Dedifferentiated amniotic fluid mesenchymal stem cell (primary cell): ENCODE measurements around the gene MT4.
"Not testable (repeated sequence)": the region's sequence is repeated elsewhere in the genome, so short reads cannot be mapped to it uniquely, and the experiment has no call there.

Source experiments
- DNase-seq: peaks from one replicate; pipeline ENCODE4 v3.0.0-alpha.2; 2016; ENCODE audit errors: extremely low spot score

MT4 gene

GRCh38 chr16:56558024-56558747 lies 6.7 kb upstream of the MT4 start:
- DNase-seq, result no peak

DNA sequence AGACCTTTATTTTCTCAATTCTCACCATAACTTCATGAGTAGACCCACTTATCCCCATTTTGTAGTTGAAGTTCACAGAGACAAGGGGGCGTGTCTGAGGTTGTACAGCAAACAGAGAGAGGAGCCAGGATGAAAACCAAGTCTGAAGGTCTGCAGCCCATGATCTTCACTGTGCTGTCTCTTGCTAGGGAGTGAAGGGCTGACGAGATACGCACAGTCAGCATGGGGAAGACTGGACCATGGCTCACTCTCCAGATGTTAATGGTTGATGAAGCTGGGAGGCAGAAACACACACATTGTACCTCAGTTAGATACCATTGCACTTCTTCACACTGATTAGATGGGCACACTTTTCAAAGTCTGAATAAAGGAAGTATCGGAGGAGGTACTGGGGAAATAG lies 5.8 kb upstream of the MT4 start:
- no peak for DNase-seq

- no peak for DNase-seq
These were observed 4.4 kb upstream of the MT4 start for GRCh38 chr16:56560447-56560846.

DNA sequence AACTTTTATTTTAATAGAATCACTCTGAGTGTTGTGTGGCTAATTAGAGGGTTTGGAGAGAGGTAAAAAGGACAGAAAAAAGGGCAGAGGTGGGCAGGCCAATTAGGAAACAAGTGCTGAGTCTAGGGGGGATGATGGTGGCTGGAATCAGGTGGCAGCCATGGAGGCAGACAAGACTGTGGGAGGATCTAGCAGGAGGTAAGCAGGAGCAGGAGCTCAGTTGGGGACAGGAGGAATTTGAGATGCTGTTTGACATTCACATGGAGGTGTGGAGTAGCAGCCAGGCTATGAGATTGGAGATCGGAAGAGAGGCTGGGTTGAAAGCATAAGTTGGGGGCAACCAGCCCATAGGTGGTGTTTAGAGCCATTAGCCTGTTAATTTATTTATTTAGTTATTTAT lies 3.7 kb upstream of the MT4 start:
- DNase-seq, result no peak

DNA sequence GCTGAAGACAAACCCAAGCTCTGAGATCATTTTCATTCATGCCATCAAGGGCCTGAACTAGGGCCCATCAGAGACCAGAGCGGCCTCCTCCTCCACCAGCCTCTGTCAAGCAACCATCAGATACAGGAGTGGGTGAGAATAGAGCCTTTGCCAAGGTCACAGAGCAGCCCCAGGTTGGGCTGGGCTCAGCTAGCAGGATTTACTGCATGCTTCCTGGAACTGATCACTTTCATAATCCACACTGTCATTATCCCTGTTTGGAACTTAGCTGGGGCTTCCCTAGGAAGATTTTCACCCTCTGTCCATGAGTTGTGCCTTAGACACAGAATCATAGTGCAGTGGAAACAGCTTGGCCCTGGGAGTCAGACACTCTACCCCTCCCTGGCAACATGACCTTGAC lies 5.1 kb downstream of the MT4 start:
- no peak for DNase-seq

DNA sequence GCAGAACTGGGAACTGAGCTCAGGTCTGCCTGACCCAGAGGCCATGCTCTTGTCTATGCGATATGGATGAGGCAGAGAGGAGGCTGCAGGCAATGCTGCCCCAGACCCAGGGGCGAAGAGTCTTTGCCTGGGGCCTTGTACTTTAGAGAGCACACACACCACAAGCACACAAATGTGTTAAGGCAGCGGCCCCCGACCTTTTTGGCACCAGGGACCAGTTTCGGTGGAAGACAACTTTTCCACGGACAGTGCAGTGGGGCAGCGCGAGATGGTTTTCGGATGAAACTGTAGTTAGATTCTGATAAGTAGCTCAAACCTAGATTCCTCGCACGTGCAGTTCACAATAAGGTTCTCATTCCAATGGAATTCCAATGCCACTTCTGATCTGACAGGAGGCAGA lies 6.7 kb downstream of the MT4 start:
- DNase-seq, result no peak

DNA sequence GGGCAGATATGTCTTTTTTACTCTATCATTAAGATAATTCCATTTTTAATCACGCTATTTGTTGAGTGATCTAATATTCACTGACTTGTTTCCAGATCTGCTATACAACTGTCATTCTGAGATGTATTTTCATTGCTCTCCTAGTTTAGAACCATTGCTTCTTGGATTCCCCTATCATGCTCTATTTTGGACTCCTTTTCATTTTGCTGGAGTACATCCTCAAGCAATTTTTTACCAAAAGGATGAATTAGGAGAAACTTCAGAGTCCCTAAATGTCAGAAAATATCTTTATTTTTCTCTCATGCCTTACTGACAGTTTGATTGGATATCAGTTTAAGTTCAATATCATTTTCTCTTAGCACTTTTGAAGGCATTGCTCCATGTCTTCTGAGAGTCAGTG lies 9.8 kb downstream of the MT4 start:
- DNase-seq, result no peak

DNA sequence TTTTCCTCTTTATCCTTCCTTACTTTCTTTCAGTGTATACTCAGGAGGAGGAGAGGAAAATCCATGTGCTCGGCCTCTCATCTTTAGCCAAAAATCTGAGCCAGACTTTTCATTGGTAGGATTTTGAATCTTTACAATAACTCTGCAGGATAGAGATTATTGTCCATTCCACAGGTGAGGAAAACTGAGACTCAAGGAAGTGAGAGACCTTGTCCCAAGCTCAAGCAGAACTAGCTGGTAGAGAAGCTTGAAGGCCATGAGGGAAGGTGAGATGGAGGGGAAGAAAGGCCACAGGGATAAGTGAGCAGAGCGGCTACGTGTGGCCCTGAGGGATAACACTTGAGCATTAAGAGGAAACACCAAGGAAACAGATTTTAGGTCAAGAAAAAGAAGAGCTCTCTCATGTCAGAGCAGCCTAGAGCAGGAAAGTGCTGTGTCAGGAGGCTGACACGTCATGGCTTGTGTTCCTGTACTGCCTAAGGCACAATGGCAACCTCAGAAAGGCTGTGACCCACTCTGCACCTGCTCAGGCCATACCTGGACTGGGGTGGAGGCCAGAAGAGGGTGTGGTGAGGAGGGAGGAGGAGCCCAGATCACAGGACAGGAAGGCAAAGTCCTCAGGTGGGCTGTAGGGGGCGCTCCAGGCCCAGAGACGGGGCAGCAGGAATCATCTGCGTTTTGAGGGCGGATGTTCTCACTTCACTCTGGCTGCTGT lies 11.9 kb downstream of the MT4 start:
- peak; percentile 35 for DNase-seq

- DNase-seq, result no peak
These were observed 12.4 kb downstream of the MT4 start for GRCh38 chr16:56577300-56577625.

- no peak for DNase-seq
These were observed 15.6 kb downstream of the MT4 start for GRCh38 chr16:56580391-56581048.

DNA sequence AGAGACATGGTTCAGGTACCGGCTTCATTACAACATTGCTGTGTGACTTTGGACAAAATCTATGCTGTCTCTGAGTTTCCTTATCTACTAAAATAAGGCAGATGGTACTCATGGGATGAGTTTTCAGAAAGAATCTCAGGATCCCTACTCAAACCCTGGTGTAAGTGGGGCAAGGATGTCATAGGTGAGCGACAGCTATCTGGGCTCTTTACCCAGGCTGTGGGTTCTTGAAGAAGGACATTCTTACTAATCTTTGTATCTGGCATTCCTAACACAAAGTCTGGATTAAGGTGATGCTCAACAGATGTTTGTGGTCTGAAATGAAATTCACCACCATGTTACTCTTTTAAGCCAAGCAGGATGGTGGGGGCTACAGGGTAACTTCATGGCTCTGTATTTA lies 18.0 kb downstream of the MT4 start:
- DNase-seq, result not testable (repeated sequence)

GRCh38 chr16:56583351-56584168 lies 18.7 kb downstream of the MT4 start:
- no peak for DNase-seq

DNA sequence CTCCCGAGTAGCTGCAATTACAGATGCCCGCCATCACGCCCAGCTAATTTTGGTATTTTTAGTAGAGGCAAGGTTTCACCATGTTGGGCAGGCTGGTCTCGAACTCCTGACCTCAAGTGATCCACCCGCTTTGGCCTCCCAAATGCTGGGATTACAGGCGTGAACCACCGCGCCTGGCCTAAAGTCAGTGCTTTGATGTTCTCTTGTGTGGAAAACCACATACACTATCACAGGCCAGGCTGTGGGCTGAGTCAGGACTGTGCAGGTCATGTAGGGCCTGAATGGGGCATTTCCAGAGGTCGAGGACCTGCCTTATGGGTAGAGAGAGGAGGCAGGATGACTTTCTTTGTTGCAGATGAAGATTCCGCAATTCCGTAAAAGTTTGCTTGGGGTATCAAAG lies 19.4 kb downstream of the MT4 start:
- DNase-seq, result no peak

DNA sequence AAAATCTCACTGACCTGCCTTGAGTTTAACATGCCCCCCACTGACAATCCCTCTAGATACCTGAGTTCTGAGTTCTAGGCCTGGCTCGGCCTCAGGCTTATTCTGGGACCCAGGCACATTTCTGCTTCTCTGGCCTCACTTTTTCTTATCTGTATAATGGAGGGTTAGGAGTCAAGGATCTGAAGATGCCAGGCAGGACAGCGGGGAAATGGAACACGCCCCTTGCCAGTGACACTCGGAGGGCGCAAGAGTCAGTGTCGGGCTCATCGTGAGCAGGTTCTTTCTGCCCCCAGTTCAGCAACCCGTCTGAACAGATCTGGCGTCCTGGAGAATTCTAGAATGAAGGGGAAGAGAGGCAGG lies 23.9 kb downstream of the MT4 start:
- no peak for DNase-seq

- no peak for DNase-seq
These were observed 24.5 kb downstream of the MT4 start, which contains the start of gene MT3 for GRCh38 chr16:56589141-56590039. MT3 (plus strand) TSS chr16:56589528; CDS start chr16:56589591, 63 bp downstream.

- DNase-seq, result no peak
These were observed 26.6 kb downstream of the MT4 start for GRCh38 chr16:56591377-56592060.

DNA sequence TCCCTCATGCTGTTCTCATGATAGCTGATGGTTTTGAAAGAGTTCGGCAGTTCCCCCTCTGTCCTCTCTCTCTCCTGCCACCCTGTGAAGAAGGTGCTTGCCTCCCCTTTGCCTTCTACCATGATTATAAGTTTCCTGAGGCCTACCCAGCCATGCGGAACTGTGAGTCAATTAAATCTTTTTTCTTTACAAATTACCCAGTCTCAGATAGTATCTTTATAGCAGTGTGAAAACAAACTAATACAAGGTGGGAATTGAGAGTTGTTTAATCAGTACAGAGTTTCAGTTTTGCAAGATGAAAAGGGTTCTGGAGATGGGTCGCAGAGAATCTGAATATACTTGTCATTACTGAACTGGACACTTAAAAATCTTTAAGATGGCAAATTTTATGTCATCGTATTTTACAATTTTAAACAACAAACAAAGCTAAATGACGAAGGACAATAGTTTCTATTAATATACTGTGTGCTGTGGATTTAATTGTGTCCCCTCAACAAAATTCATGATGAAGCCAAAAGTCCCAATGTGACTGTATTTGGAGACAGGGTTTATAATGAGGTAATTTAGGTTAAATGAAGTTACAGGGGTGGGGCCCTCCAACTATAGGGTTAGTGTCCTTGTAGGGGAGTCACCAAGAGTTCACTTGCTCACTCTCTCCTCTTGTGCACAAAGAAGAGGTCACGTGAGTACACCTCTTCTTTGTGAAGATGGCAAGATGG lies 28.9 kb downstream of the MT4 start:
- DNase-seq, result no peak

DNA sequence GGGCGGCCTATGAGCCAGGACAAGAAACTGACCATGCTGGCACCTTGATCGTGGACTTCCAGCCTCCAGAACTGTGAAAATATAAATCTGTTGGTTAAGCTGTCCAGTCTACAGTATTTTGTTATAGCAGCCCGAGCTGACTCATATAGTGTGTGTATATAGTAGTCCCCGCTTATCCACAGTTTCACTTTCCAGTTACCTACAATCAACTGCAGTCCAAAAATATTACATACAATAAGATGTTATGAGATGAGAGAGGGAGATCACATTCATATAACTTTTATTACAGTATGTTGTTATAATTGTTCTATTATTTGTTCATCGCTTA lies 29.4 kb downstream of the MT4 start:
- no peak for DNase-seq

- DNase-seq, result peak; percentile 68
These were observed 35.6 kb downstream of the MT4 start for GRCh38 chr16:56600398-56600999.

GRCh38 chr16:56601325-56601724 lies 36.5 kb downstream of the MT4 start:
- DNase-seq, result no peak
